ENCODE measurements around the gene ARF1.

Gene ARF1

DNA sequence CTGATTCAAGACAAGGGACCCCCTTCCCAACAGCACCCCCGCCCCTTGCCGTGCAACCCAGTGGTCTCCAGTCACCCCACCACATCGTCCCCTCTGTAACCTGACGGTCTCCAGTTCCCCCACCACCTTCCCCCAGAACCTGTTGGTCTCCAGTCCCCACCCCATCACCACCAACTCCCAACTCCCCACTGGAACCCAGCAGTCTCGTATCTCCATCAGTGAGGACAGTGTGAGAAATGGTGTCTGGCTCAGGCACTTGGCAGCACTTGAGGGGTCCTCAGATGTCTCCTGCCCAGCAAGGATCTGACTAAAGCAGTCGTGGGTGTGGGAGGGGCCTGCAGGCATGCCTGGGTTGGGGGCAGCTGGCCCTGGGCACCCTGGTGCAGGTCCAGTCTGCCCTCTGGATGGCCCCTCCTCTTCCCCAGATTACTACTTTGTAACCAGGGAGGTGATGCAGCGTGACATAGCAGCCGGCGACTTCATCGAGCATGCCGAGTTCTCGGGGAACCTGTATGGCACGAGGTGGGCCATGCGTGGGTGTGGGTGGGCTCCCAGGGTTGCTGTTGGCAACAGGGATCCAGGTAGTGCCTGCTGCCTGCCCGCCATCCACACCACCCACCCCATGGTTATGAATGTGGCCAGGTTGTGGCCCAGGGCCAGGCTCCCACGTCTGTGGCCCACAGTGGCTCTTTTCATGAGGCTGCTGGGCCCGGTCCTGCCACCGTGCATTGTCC lies 64.1 kb downstream of the ARF1 start:
- no peak for DNase-seq

GRCh38 chr1:228147151-228147693 lies 64.7 kb downstream of the ARF1 start:
- DNase-seq, result no peak

DNA sequence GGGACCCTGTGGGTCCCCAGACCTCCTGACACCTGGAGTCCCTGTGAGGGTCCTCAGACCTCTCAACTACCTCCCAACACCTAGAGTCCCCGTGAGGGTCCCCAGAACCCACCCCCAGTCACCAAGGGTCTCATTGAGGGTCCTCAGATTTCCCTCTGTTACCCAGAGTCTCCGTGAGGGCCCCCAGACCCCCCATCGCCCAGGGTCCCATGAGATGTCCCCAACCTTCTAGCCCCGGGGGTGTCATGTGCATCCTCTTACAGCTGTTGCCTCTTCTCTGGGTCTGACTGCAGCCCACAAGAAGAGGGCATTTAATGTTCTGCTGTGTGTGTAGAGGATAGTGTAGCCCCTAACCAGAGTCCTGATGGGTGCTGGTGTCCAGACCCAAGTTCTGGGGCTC lies 65.3 kb downstream of the ARF1 start:
- DNase-seq, result no peak

DNA sequence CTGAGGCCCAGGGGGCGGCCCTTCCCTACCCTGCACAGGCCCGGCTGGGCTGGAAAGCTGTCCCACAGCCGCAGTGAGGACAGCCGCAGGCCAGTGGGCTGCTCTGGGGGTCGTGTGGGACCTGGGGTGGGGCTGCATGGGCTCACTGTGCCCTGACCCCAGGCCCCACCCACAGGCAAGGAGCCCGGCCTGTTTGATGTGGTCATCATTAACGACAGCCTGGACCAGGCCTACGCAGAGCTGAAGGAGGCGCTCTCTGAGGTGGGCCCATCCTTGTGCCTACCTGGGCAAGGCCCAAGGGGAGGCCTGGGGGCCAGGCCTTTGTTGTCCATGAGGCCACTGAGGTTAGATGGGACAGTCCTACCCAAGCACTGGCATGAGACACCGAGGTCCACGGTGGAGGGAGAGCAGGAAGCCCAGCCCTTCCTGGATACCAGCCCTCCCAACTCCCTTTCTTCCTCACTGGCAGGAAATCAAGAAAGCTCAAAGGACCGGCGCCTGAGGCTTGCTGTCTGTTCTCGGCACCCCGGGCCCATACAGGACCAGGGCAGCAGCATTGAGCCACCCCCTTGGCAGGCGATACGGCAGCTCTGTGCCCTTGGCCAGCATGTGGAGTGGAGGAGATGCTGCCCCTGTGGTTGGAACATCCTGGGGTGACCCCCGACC lies 65.8 kb downstream of the ARF1 start:
- DNase-seq, result no peak

Measured in hypothalamus (tissue), 51 donors.